ENCODE measurements around the gene NKX2-1.
"Not testable (repeated sequence)": the region's sequence is repeated elsewhere in the genome, so short reads cannot be mapped to it uniquely, and the experiment has no call there.

NKX2-1 gene

GRCh38 chr14:36478782-36479181, 41.2 kb downstream of the NKX2-1 start:
- TF ChIP-seq ARNTL (CRISPR knock-in tag; IDR thresholded peaks at IDR 0.05; ENCODE audit: borderline replicate concordance, low read depth) (no peak), PPARA (CRISPR knock-in tag; IDR thresholded peaks at IDR 0.05; ENCODE audit: borderline replicate concordance) (no peak), ZFP30 (CRISPR knock-in tag; IDR thresholded peaks at IDR 0.05) (no peak), GLIS3 (CRISPR knock-in tag; IDR thresholded peaks at IDR 0.05) (no peak), TCF4 (CRISPR knock-in tag; IDR thresholded peaks at IDR 0.05; ENCODE audit: borderline replicate concordance) (no peak), CSDC2 (CRISPR knock-in tag; IDR thresholded peaks at IDR 0.05) (no peak)
- ATAC-seq, result no peak

DNA sequence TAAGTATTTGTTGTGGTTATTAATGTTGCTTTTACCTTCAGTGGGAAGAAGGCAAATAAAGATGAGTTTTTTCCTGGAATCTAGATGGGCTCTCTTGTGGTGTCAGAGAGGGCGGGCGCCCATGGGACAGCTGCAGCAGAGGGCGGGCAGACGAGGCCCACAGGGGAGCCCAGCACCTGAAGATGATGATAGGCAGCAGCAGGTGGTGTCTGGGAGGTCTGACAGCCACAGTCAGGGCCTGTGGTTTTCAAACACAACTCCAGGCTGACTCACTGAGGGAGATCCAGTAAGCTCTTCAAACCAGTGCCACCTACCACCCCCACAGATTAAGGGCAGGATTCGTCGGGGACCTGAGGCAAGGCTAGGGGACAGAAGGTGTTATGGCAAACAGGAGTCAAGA, 42.8 kb downstream of the NKX2-1 start:
- TF ChIP-seq ZNF565 (CRISPR knock-in tag; conservative IDR thresholded peaks at IDR 0.05; ENCODE audit: low read depth) (no peak), ZFP3 (CRISPR knock-in tag; IDR thresholded peaks at IDR 0.05) (no peak), ARNTL (CRISPR knock-in tag; IDR thresholded peaks at IDR 0.05; ENCODE audit: borderline replicate concordance, low read depth) (no peak), OSR1 (CRISPR knock-in tag; IDR thresholded peaks at IDR 0.05) (no peak), ESRRG (CRISPR knock-in tag; IDR thresholded peaks at IDR 0.05) (no peak), ZNF70 (CRISPR knock-in tag; IDR thresholded peaks at IDR 0.05) (no peak), RARB (CRISPR knock-in tag; IDR thresholded peaks at IDR 0.05) (no peak), ZNF8 (CRISPR knock-in tag; IDR thresholded peaks at IDR 0.05) (no peak), CSDC2 (CRISPR knock-in tag; IDR thresholded peaks at IDR 0.05) (no peak), CREB5 (CRISPR knock-in tag; IDR thresholded peaks at IDR 0.05; ENCODE audit: low read depth) (no peak)
- TF ChIP-seq, protein P1, sequence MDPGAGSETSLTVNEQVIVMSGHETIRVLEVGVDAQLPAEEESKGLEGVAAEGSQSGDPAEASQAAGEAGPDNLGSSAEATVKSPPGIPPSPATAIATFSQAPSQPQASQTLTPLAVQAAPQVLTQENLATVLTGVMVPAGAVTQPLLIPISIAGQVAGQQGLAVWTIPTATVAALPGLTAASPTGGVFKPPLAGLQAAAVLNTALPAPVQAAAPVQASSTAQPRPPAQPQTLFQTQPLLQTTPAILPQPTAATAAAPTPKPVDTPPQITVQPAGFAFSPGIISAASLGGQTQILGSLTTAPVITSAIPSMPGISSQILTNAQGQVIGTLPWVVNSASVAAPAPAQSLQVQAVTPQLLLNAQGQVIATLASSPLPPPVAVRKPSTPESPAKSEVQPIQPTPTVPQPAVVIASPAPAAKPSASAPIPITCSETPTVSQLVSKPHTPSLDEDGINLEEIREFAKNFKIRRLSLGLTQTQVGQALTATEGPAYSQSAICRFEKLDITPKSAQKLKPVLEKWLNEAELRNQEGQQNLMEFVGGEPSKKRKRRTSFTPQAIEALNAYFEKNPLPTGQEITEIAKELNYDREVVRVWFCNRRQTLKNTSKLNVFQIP (CRISPR knock-in tag; IDR thresholded peaks at IDR 0.05; ENCODE audit: borderline replicate concordance, low read depth), result no peak
- TF ChIP-seq, protein P2, sequence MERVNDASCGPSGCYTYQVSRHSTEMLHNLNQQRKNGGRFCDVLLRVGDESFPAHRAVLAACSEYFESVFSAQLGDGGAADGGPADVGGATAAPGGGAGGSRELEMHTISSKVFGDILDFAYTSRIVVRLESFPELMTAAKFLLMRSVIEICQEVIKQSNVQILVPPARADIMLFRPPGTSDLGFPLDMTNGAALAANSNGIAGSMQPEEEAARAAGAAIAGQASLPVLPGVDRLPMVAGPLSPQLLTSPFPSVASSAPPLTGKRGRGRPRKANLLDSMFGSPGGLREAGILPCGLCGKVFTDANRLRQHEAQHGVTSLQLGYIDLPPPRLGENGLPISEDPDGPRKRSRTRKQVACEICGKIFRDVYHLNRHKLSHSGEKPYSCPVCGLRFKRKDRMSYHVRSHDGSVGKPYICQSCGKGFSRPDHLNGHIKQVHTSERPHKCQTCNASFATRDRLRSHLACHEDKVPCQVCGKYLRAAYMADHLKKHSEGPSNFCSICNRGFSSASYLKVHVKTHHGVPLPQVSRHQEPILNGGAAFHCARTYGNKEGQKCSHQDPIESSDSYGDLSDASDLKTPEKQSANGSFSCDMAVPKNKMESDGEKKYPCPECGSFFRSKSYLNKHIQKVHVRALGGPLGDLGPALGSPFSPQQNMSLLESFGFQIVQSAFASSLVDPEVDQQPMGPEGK (CRISPR knock-in tag; IDR thresholded peaks at IDR 0.05; ENCODE audit: borderline replicate concordance), result no peak
- no peak for ATAC-seq

DNA sequence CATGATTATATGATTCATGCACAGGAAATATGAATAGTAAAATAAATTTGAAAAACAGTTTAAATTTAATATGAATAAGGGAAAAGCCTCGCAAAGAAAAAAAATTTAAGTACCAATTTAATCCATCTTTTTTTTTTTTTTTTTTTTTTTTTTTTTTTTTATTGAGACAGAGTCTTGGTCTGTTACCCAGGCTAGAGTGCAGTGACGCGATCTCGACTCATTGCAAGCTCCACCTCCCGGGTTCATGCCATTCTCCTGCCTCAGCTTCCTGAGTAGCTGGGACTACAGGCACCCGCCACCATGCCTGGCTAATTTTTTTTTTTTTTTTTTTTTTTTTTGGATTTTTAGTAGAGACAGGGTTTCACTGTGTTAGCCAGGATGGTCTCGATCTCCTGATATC, 44.0 kb downstream of the NKX2-1 start:
- ATAC-seq, result not testable (repeated sequence)

- ATAC-seq, result no peak
- no peak for TF ChIP-seq TCF4 (CRISPR knock-in tag; IDR thresholded peaks at IDR 0.05; ENCODE audit: borderline replicate concordance)
- TF ChIP-seq ZNF565 (CRISPR knock-in tag; conservative IDR thresholded peaks at IDR 0.05; ENCODE audit: low read depth), result no peak
- TF ChIP-seq, protein P1 (CRISPR knock-in tag; IDR thresholded peaks at IDR 0.05; ENCODE audit: borderline replicate concordance, low read depth), result no peak
- TF ChIP-seq SNAI2 (CRISPR knock-in tag; IDR thresholded peaks at IDR 0.05), result no peak
- no peak for TF ChIP-seq RARB (CRISPR knock-in tag; IDR thresholded peaks at IDR 0.05)
- TF ChIP-seq OSR1 (CRISPR knock-in tag; IDR thresholded peaks at IDR 0.05), result no peak
- no peak for TF ChIP-seq CREB5 (CRISPR knock-in tag; IDR thresholded peaks at IDR 0.05; ENCODE audit: low read depth)
Observed at GRCh38 chr14:36474593-36474992, 45.4 kb downstream of the NKX2-1 start.

DNA sequence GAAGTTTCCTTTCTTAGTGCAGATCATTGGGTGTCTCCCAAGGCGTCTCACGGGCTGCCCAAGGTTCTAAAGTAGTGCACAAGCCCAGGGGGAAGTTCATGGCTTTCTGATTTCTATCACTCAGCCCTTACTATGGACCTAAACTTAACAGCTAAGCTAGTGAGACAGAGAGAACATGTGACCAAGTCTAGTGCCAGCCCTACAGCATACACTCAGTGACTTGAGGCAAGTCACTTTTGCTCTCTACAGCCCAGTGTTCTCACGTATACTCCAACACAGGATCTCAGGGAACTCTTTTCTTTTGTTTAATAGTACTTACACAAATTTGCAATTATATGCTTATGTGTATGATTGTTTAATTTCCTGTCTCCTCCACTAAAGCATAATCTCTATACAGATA, 48.6 kb downstream of the NKX2-1 start:
- TF ChIP-seq, protein P1 (CRISPR knock-in tag; IDR thresholded peaks at IDR 0.05; ENCODE audit: borderline replicate concordance, low read depth), result no peak
- TF ChIP-seq GLIS3 (CRISPR knock-in tag; IDR thresholded peaks at IDR 0.05) (no peak), RARB (CRISPR knock-in tag; IDR thresholded peaks at IDR 0.05) (no peak), CREB5 (CRISPR knock-in tag; IDR thresholded peaks at IDR 0.05; ENCODE audit: low read depth) (no peak), ZNF70 (CRISPR knock-in tag; IDR thresholded peaks at IDR 0.05) (no peak), SNAI2 (CRISPR knock-in tag; IDR thresholded peaks at IDR 0.05) (no peak)
- ATAC-seq, result no peak
